B cell (primary cell): ENCODE data around the gene ORMDL1.

Source experiments
- CTCF ChIP-seq: fragments of 200-600 bp; IDR thresholded peaks from one replicate; pipeline ENCODE4 v1.8.0; 2022; ENCODE audit warnings: antibody characterized with exemption, mild to moderate bottlenecking
- EZH2 ChIP-seq: IDR thresholded peaks from 2 replicates; pipeline ENCODE4 v1.6.1; 2012; ENCODE audit warnings: borderline replicate concordance, low read depth, mild to moderate bottlenecking, moderate library complexity, low read length; ENCODE audit not compliant: insufficient read depth, poor library complexity, severe bottlenecking

- peak; percentile 73 for TF ChIP-seq CTCF
- TF ChIP-seq EZH2: no peak
These were observed 21.4 kb downstream of the ORMDL1 start, which contains the start of gene OSGEPL1 for GRCh38 chr2:189762551-189763298.
